DMS79 treated with DMSO at 0.1 percent for 48 hours (cell line): ENCODE results near the gene GYG1.
A peak's percentile ranks its signal among the peaks of the same experiment; 100 is the strongest.

ENCODE experiments used
- DNase-seq: peaks from one replicate; lab custom pipeline; 2025; lab: John Stamatoyannopoulos, UW

The GYG1 gene

DNA sequence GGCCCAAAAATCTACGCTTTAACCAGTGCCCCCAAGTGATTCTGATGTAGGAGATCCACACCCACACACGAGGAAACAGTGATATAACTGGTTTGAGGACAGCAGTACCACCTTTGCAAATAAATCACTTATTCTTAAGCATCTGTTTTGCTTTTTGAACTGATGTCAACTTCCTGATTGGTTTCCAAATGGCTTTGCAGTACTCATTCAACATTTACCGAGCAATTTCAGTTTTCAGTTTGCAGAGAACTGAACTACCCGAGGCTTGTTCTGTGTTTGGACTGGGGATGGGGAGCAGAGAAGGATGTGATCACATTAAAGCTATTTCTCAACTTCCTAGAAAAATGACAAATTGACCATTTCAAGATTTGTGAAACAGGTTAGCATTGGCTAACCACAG is 1.1 kb upstream of the GYG1 start:
- DNase-seq: no peak

DNA sequence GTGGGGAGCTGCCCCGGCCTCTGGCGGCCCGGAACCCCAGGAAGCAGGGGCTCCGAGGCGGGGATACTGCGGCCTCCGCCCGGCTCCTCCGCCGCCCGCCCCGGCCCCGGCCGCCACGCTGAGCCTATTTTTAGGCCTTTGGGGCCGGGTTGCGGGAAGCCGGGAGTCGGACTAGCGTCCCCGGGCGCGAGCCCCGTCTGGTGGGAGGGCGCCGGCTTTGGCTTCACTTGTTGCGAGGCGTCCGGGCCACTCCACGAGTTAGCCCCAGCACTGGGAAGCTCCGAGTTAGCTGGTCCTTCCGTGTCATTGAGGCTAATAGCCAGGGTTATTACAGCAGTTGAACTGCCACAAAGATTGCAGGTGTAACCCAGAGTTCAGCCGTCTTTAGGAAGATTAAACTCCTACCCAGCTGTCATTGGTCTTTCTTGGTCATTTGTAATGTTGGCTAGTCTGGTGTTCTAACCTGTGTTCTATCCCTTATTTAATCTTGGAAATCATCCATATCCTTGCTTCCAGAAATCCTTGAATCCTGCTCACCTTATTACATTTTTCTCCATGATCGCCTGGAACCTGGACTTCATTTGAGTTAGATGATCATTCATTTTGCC is 791 bp downstream of the GYG1 start:
- peak; percentile 26 for DNase-seq

DNA sequence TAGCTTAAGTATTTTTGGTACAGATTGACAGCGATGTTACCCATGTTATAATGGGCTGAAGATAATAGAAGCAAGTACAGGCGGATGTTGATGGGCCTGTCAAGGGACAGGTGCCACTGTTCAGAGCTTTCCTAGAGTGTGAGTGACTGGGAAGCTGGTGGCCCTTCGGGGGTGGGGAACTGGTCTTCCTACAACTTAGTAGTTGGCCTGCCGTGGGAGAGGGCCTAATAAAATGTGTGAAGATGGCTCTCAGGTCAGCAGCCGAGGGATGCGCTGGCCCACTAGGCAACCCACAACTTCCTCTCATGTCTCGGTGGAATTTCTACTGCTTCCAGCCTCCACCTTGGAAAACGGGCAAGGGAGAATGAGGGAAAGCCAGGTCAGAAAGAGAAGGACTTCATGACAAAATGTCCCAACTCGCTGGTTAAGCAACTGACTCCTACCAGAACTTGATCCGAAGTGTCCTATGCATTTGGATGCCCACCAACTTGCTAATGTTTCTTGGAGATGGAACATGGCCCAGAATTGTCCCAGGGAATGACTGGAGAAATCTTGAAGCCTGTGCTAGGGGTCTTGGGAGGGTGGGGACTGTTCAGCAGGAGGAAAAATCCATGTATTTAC is 1.4 kb downstream of the GYG1 start:
- no peak for DNase-seq

DNA sequence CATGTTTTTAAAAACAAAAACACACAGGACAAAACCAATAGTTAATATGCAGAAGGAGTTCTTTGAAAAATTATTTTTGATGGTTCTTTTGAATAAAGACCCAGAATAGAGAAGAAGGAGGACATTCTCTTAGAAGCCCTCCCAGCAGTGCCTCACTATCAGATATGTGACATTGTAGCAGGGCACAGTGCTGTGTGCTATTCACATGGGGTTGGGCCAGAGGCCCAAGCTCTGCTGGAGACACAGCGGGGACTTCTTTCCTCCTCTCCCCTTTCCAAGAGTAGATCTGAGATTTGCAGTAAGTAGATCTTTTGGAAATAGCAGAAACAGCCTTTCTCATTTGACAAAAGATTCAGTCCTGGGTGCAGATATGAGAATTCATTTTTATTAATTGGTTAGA is 6.3 kb downstream of the GYG1 start:
- DNase-seq: no peak

DNA sequence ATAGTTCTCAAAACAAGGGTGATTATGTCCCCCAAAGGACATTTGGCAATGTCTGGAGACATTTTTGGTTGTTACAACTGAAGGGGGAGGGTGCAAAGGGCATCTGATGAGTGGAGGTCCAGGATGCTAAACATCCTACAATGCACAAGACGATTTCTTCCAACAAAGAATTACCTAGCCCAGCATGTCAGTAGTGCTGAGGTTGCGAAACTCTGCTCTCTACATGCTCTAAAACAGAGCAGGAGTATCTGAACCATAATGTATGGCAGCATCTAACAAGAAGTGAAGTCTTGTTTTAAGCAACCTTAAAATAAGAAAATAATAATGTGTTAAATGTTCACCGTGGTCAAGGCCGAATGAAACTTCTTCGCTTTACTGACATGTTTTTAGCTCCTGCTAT is 7.0 kb downstream of the GYG1 start:
- DNase-seq: no peak

DNA sequence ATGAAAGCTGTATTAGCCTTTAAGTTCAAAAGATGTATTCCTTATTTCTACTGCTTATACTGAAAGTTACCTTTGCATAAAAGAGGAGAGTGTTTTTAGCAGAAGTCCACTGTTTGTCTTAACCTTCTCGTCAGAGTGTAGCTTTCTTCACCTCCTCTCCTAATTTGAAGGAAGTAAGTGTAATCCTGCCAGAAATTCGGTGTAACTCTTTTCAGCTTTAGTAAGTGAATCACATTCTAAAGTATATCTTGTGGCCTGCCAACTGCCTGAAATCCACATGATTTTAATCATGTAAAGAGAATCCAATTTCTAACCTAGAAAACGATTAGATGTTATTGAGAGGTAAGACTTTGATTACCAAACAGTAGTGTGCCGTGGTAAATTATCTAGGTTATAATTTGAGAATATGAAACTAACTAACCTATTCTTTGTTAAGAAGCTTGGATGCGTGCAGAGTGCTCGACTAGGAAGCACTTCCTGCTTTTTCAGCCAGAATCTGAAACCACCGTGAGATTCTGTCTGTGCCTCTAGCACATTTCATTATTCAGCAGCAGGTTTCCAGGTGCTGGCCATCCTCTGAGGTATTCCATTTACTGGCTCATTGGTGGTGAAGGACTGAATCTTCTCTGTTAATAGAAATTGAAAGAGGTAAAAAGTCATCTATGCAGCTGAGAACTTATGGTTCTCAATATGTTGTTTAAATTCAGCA is 7.5 kb downstream of the GYG1 start:
- peak; percentile 83 for DNase-seq

DNA sequence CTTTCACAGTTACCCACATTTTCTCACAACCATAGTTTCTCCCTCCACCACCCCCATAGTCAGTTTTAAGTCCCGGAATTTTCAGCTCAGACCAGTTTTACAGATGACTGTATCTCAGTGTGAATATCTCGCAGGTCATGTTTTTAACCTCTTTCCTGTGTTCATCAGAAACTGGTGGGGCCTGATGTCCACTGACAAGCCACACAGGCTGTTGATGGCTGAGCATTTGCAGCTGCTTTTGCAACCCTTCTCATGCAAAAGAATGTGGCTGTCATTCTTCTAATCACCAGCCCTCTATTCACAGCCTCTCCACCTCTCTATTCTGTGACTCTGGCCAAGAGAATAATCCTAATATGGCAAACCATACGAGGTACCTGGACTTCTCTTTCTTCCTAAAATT is 8.5 kb downstream of the GYG1 start:
- no peak for DNase-seq

DNA sequence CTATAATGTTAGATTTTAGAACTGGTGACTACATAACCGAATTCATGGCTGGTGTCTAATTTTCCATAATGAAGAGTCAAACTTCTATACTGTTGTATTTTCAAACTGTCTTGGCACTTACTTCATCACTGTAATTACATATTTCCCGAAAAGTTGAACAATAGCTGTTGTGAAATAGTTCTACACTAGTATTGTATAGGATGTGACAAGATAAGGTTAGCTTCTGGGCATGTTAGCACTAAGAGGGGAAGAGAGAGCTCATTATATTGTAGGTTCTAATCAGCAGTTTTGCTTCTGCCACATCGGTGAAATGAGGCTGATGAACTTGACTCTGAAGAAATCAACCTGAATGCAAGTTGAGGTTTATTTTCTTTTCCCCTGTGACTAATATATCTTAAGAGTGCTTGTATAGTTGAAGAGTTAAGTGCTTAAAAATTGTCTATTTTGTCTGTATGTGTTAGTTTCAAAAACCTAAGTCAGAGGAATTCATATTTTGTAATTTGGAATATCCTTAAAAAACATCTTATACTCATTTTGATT is 8.9 kb downstream of the GYG1 start:
- DNase-seq: no peak

DNA sequence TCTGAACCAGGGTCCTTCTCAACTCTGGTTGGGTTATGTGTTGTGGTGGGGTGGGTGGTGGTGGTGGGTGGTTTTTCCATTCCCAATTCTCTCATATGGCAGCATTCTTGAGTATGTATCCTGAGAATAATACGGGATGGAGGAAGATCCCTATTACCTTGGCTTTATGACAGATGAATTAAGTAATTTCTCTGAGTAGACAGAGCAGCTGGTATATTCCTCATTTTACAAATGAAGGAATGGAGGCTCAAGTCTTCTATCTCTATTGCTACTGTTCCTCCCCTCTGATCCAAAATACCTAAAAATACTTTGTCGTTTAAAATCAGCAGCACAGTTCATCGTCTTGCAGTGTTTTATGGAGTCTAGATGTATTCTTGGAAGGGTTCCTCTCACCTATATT is 10.4 kb downstream of the GYG1 start:
- DNase-seq: no peak

DNA sequence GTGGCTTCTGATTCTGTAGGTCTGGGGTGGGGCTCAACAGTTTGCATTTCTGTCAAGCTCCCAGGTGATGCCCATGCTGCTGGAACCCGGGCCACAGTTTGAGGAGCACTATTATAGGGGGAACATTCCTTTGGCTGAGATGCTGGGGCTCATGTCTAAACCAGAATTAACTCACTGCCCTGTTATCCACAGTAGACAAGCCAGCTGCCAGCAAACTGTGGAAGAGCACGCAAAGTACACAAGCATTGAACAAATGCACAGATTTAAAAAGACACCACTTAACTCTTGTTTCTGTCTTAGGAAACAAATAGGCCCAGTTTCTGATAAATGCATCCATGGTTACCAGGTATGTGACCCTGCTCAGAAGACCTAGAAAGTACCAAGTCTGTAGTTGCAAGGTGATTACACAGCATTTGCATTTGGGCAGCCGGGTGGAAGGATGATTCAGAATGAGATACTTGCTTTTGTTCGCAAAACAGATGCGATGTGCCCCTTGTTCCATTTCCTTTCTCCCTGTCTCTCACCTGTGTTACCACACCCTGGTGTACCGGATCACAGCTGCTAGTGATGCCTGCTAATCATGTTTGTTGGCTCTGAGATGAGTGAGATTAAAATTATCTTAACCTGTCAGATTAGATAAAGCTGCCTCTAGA is 12.4 kb downstream of the GYG1 start:
- no peak for DNase-seq

DNA sequence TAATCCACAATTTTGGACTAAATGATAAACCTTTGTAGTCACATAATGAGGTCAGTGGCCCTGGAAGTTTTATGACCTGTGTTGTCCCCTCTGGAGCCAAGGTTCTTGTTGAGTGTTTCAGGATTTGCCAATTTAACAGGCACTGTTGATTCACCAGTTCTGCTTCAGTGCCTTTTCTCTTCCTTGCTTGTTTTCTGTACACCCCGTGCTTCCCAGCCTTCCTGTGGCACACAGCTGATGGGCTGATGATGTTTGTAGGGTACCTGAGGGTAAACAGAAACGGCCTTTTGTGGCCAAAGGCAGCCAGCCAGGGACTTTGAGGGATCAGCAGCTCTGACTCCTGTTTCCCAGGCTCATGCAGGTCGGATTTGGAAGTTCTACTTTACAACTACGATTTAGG is 13.3 kb downstream of the GYG1 start:
- DNase-seq: peak; percentile 75

DNA sequence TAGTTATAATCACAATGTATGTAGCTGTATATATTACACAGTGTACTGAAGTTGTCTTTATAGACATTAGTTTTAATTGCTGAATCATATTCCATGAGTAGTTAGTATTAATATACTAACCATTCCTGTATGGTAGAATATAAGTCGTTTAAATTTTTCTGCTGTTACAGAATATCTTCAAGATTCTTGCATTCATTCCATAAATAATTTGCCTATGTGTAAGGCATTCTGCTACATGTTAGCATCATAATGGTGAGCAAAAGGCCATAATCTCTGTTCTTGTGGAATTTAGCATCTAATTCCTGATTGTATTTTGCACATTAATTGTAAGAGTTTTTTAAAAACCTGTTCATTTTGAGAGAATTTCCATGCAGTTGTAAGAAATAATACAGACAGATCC is 14.1 kb downstream of the GYG1 start:
- no peak for DNase-seq

DNA sequence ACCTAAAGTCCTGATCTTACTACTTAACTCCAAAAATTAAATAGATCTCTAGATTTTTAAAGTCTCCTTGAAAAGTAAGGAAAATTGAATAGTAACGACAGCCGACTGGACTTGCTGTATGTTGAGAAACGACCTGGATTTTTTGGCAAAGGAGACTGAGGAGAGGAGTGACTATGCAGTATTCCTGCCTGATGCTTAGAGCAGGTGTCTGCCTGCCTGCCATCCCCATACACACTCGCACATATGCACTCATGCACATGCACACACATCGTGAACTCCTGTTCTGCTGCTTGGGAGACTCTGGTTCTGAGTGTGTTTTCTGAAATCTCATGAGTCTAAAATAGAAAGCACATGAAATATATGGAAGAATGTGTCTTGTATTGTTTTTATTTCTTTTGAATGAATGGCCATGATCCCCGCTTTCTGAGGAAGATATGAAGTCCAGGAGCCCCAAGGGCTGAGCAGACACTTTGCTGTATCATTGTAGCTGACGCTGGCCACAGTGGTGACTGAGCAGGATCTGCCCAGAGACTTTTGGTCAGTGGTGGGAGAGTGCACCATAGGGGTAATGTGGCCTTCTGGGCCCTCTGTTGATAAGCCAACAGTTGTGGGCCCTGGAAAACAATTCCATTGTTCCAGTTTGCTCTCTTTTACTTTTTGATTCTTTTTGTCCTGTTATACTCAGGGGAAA is 16.4 kb downstream of the GYG1 start:
- DNase-seq: no peak

DNA sequence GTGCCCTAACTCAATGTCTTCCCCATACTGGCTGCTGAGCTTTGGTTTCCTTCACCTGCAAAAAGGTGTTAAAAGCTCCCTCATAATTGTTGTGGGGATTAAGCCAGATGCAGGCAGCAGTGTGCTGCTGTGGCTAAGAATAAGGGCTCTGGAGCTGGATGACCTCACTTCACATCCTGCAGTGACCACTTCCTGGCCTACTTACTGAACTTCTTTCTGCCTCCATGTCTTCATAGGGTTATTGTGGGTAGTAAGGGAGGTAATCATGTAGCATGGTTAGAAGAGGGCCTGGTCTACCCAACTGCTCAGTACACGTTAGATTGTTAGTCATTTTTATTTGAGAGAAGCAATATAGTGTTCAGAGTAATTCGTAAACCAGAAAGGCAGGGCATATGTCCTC is 18.4 kb downstream of the GYG1 start:
- no peak for DNase-seq

DNA sequence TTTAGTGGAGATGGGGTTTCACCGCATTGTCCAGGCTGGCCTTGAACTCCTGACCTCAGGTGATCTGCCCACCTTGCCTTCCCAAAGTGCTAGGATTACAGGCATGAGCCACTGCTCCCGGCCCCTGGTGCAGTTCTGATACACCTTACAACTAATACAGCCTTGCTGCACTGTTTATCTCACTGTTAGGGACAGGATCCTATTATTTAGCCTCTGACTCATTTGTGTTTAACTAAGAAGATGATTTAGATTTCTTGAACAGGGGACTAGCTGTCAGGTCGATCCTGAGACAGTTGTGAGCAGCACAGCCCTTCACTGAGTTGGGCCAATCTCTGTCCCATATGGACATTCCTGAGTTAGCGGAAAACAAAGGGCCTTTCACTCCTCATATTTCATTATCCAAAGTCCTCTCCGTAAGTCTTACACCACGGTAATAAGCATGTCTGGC is 19.2 kb downstream of the GYG1 start:
- no peak for DNase-seq

DNA sequence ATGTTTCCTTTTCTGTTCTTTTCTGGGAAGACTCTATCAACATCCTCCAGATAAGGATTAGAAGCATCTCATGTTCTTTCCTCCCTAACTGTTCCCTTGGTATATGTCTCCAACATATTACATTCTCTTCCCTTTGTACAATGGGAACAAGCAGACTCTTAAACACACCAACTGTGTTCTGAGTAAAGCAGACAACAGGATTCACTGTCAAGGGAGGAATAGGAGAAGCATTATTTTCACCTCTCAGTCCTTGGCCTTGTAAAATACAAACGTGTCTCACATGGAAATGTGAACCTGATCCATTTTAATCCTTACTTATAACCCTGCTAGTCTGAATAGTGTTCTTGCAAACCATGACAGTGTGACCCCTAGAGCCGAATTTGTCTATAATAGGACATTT is 19.6 kb downstream of the GYG1 start:
- DNase-seq: no peak

DNA sequence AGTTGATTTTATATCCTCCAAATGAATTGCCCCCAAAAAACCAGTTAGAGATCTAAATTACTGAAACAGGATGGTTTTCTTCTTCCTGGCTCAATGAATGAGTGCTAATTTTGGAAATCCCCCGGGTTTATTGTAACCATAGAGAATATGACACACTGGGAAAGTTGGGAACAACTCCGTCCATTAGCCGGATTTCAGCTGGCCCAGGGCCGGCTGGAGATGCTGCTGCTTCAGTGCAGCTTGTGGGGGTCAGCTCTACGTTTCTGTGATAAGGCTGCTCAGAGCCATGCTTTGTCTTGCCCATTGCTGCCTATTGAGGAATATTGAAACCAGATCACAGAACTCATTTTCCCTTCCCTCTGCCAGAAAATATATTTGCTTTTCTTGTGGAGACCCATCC is 20.3 kb downstream of the GYG1 start:
- no peak for DNase-seq

DNA sequence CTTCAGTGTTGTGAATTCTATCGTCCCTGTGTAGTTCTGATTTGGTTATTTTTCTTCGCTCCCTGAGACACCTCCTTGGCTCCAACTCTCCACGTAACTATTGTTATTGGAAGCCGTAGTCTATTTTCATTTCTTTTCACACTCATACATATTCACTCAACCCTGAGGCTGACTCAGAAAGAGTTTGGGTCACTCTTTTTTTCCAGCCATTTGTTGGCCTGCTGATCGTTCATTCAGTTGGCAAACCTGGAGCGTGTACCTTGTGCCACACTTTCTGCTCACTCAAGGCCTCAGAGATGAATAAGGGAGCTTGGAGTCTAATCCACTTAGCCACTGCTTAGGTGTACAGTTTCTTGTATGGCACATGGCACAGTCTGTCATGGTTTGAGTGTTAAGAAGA is 22.4 kb downstream of the GYG1 start:
- DNase-seq: no peak

DNA sequence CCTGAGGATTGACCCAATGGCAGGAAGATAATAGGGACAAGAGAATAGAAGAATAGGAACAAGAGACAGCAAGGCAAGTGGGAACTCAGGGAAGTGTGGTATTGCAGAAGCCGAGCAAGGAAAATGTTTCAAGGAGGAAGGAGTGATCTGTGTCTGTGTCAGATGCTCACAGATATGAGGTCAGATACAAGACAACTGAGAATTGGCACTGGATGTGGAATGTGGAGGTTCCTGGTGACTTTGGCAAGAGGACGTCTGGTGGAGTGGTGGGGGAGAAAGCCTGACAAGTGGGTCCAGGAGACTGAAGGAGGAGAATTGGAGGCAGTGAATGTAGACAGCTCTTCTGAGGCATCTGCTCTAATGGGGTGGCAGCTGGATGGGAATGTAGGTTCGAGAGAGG is 24.1 kb downstream of the GYG1 start:
- no peak for DNase-seq

DNA sequence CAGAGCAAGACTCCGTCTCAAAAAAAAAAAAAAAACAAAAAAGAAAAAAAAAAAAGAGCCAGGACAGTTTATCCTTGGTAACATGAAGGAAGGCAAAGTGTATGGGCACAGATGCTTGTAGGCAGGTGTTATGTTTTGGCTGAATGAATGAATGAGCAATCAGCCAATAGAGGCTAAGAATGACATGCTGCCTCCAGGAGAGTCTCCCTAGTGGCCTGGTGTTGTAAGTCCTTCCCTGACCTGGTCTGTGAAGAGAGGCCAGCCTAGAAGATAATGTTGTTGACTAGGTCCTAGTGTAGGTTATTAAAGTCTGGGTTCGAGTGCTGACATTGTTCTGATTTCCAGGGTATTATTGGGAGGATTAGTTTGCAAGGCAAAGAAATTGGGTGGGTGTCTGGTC is 24.9 kb downstream of the GYG1 start:
- no peak for DNase-seq

DNA sequence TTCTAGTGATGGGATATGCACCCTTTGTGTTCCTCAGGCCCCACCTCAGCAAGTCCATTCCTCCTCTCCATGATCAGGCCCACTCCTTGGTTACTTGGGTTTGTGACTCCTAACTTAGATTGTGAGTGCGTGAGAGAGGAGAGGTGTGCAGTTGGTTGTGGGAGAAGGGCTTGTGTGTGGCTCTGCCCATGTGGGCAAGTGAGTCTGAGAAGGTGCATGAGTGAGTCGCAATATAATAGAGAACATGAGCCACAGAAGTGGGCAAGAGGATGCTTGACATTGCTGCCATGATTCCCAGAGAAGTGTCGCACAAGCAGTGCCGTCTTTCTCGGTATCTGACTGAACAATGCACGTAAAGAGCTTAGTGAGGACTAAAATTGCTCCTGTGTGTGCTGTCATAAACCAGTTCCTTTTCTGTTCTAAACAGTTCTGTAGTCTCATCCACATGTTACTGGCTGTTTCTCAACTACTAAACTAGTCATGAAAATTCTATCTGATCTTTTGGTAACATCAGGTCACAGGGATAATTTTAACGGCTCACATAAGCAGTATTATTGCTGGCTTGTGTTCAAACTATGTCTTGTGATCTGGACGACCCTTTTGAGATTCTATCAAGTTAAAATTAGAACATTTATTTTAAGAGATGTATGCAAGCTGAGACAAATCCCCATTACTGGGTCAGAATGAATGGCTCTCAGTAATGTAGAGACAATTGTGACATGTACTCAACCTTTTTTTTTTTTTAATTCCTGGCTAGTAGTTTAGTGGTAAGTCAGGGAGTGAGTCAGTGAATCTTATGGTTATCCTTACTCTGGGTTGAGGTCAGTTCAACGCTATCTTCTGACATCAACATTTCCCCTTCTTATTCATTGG is 25.6 kb downstream of the GYG1 start:
- no peak for DNase-seq
